ENCODE data around the gene ADAM23. TPM values are rescaled to one million over a fixed set of nuclear protein-coding genes. Genes with fewer than 3 reads are reported as not detected.

ADAM23 gene
- total RNA-seq, 1 donor from 2014 or later, result 8.5 TPM

DNA sequence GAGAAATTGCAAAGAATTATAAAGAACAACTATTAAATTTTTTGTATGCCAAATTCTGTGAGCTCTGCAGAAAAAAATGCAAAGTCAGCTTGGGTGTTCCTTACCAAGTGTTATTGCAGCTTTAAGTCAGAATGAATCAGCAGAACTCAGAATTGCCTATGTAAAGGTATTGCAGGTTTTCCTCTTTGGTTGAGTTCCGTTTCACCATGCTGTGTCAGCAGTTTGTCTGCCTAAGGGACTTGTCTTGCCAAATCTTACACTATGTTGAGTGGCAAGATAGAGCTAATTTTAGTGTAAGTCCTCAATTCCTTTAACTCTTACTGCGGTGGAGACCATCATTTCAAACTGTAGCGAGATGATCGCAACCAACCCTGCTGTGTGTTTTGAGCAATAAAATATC lies 38.8 kb downstream of the ADAM23 start:
- Mint-ChIP-seq H3K9me3 (peaks cover 7% of the 10 kb centered on the region), H3K4me1 (no peaks in the 10 kb centered on the region), H3K4me3 (no peak overlapping the region), H3K36me3 (no peaks in the 10 kb centered on the region), H3K27me3 (ENCODE audit: low read depth) (no peaks in the 10 kb centered on the region), H3K27ac (no peak overlapping the region)
- TF ChIP-seq, protein P1, sequence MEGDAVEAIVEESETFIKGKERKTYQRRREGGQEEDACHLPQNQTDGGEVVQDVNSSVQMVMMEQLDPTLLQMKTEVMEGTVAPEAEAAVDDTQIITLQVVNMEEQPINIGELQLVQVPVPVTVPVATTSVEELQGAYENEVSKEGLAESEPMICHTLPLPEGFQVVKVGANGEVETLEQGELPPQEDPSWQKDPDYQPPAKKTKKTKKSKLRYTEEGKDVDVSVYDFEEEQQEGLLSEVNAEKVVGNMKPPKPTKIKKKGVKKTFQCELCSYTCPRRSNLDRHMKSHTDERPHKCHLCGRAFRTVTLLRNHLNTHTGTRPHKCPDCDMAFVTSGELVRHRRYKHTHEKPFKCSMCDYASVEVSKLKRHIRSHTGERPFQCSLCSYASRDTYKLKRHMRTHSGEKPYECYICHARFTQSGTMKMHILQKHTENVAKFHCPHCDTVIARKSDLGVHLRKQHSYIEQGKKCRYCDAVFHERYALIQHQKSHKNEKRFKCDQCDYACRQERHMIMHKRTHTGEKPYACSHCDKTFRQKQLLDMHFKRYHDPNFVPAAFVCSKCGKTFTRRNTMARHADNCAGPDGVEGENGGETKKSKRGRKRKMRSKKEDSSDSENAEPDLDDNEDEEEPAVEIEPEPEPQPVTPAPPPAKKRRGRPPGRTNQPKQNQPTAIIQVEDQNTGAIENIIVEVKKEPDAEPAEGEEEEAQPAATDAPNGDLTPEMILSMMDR (IDR thresholded peaks at IDR 0.05; ENCODE audit: unreplicated experiment), result no peak
- no peak for DNase-seq (ENCODE audit: low spot score in 2 of 2, unreplicated experiment in 2 of 2)

DNA sequence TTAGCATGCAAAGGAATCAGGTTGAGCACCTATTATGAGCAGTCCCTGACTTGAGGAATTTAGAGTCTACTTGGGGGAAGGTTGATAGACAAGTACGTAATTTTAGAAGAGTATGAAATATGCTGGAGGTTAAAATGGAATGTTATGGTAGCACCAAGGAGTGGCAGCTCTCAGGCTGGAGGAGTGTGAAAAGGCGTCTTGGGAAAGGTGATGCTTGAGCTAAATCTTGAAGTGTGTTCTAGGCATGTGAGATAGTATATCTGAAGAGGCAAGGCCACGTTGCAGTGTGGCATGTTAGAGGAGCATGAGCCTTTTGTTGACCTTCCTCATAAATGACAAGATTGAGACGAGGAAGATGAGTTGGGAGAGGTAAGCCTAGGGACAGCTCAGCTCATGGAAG lies 39.3 kb downstream of the ADAM23 start:
- peaks cover 7% of the 10 kb centered on the region for H3K9me3 Mint-ChIP-seq

DNA sequence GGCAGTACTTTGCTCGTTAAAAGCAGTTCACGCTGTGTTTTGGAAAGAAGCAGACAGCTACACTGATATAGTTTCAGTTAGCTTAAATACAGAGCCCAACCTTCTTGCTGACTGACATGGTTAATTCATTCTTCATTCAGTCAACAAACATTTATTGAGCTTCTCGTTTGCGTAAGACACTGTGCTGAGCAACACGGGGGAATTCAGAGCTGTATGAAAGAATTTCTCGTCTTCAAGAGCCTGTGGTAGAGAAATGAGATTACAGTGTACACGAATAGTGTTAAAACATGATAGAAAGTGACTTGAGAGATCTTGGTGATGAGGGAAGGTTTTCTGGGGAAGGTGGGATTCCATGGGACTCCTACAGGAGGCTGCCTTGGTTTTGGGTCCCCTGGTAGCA lies 44.7 kb downstream of the ADAM23 start:
- peaks cover 15% of the 10 kb centered on the region for H3K9me3 Mint-ChIP-seq
- TF ChIP-seq, protein P1 (IDR thresholded peaks at IDR 0.05; ENCODE audit: unreplicated experiment), result no peak
- no peak overlapping the region for H3K27ac Mint-ChIP-seq

More for the DNA sequence above, 39.3 kb downstream of the ADAM23 start:
- H3K27ac Mint-ChIP-seq, result no peak overlapping the region
- no peaks in the 10 kb centered on the region for H3K27me3 Mint-ChIP-seq (ENCODE audit: low read depth)
- H3K36me3 Mint-ChIP-seq, result no peaks in the 10 kb centered on the region
- no peak overlapping the region for H3K4me3 Mint-ChIP-seq
- TF ChIP-seq, protein P1 (IDR thresholded peaks at IDR 0.05; ENCODE audit: unreplicated experiment), result no peak
- DNase-seq (ENCODE audit: low spot score in 2 of 2, unreplicated experiment in 2 of 2), result no peak
- no peaks in the 10 kb centered on the region for H3K4me1 Mint-ChIP-seq

DNA sequence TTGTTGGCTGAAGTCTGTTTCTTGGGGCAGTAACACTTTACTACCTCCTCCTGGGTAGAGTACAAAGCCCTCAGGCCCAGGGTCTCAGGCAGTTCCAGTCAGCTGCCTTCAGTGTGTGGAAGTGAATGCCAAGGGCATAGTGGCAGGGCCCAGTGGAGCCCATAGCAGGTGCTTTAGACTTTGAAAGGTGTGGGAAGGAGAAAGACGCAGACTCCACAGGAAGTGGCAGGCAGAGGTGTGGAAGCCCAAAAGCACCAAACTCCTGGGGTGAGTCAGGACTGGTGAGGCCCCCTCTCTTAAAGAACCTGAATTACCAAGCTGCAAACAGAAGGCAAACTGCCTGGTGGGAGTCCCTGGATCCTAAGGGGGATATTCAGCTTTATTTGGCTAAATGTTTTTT lies 45.3 kb downstream of the ADAM23 start:
- TF ChIP-seq, protein P1 (IDR thresholded peaks at IDR 0.05; ENCODE audit: unreplicated experiment), result no peak
- H3K4me3 Mint-ChIP-seq, result no peak overlapping the region
- H3K27me3 Mint-ChIP-seq (ENCODE audit: low read depth), result no peaks in the 10 kb centered on the region
- no peaks in the 10 kb centered on the region for H3K36me3 Mint-ChIP-seq
- no peaks in the 10 kb centered on the region for H3K4me1 Mint-ChIP-seq
- H3K9me3 Mint-ChIP-seq, result peaks cover 15% of the 10 kb centered on the region
- DNase-seq (ENCODE audit: low spot score in 2 of 2, unreplicated experiment in 2 of 2), result no peak
- H3K27ac Mint-ChIP-seq, result no peak overlapping the region

More for the DNA sequence above, 44.7 kb downstream of the ADAM23 start:
- no peak overlapping the region for H3K4me3 Mint-ChIP-seq
- no peaks in the 10 kb centered on the region for H3K4me1 Mint-ChIP-seq
- DNase-seq (ENCODE audit: low spot score in 2 of 2, unreplicated experiment in 2 of 2), result no peak
- H3K36me3 Mint-ChIP-seq, result no peaks in the 10 kb centered on the region
- H3K27me3 Mint-ChIP-seq (ENCODE audit: low read depth), result no peaks in the 10 kb centered on the region

DNA sequence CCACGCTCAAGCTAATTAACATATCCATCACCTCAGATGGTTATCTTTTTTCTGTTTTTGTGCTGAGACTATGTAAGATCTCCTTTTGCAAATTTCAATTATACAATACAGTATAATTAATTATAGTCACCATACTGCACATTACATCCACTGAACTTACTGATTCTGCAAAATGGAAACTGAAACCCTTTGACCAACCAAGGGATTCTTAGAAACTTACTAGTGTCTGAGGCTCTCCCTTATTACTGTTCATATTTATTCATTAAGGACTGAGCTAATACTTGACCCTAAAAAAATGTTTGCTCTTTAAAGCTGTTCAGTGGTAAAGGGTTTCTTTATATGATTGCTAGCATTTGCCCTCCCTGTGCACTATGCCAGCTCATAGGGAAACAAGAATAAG lies 50.7 kb downstream of the ADAM23 start:
- Mint-ChIP-seq H3K9me3 (peaks cover 24% of the 10 kb centered on the region), H3K27ac (no peak overlapping the region), H3K4me3 (no peak overlapping the region), H3K27me3 (ENCODE audit: low read depth) (no peaks in the 10 kb centered on the region), H3K4me1 (no peaks in the 10 kb centered on the region), H3K36me3 (no peaks in the 10 kb centered on the region)
- TF ChIP-seq, protein P1 (IDR thresholded peaks at IDR 0.05; ENCODE audit: unreplicated experiment), result no peak
- no peak for DNase-seq (ENCODE audit: low spot score in 2 of 2, unreplicated experiment in 2 of 2)

DNA sequence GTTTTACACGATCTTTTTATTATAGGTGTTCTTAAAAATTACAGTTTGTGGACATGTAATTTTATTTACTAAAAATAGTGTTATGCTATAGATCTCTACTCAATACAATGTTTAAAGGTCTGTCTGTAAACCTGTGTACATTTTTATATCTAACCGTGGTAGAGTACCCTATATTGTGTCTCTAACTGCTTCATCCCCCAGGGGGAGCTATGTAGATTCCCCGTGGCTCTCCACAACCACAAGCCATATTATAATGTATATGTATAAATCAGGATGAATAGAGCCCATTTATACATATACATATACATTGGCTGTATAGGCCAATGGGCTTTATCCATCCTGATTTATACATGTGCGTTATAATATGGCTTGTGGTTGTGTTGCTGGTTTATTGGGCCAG lies 59.4 kb downstream of the ADAM23 start:
- Mint-ChIP-seq H3K4me3 (no peak overlapping the region), H3K27ac (no peak overlapping the region), H3K4me1 (peaks cover 1% of the 10 kb centered on the region), H3K27me3 (ENCODE audit: low read depth) (no peaks in the 10 kb centered on the region), H3K36me3 (no peaks in the 10 kb centered on the region), H3K9me3 (no peaks in the 10 kb centered on the region)
- DNase-seq (ENCODE audit: low spot score in 2 of 2, unreplicated experiment in 2 of 2), result no peak
- TF ChIP-seq, protein P1 (IDR thresholded peaks at IDR 0.05; ENCODE audit: unreplicated experiment), result no peak
